IPS DF 6.9 (cell line): ENCODE measurements around the gene OTX1.
A peak's percentile ranks its signal among the peaks of the same experiment; 100 is the strongest.
"Not testable (repeated sequence)": the region's sequence is repeated elsewhere in the genome, so short reads cannot be mapped to it uniquely, and the experiment has no call there.

Experiments
- DNase-seq: peaks from one replicate; pipeline ENCODE4 v3.0.0-alpha.2; 2013; ENCODE audit warnings: low read depth, low spot score
- H3K27ac ChIP-seq: one replicate; pipeline ENCODE4 v1.5.1; 2013; ENCODE audit warnings: low read length, control low read depth
- H3K27me3 ChIP-seq: 2 replicates; pipeline ENCODE4 v1.6.1; 2013; ENCODE audit warnings: mild to moderate bottlenecking, low read length; ENCODE audit not compliant: control insufficient read depth, insufficient read depth
- H3K36me3 ChIP-seq: 2 replicates; pipeline ENCODE4 v1.6.1; 2013; ENCODE audit warnings: low read length; ENCODE audit not compliant: control insufficient read depth, insufficient read depth
- H3K4me1 ChIP-seq: 2 replicates; pipeline ENCODE4 v1.6.1; 2013; ENCODE audit warnings: low read length; ENCODE audit not compliant: control insufficient read depth, insufficient read depth
- H3K4me3 ChIP-seq: 2 replicates; pipeline ENCODE4 v1.5.1; 2013; ENCODE audit warnings: mild to moderate bottlenecking, low read length
- H3K9me3 ChIP-seq: 2 replicates; pipeline ENCODE4 v1.6.1; 2013; ENCODE audit warnings: low read length, inconsistent platforms; ENCODE audit not compliant: control insufficient read depth, insufficient read depth
- WGBS: extraction: QIAGEN DNeasy Blood & Tissue Kit; methylation state at CpG from one replicate; pipeline ENCODE4 v1.1.7; 2013; ENCODE audit warnings: mixed read lengths, missing lambda C conversion rate; ENCODE audit not compliant: insufficient read length, insufficient coverage; 5-methylcytosine and 5-hydroxymethylcytosine counted together

OTX1 gene

DNA sequence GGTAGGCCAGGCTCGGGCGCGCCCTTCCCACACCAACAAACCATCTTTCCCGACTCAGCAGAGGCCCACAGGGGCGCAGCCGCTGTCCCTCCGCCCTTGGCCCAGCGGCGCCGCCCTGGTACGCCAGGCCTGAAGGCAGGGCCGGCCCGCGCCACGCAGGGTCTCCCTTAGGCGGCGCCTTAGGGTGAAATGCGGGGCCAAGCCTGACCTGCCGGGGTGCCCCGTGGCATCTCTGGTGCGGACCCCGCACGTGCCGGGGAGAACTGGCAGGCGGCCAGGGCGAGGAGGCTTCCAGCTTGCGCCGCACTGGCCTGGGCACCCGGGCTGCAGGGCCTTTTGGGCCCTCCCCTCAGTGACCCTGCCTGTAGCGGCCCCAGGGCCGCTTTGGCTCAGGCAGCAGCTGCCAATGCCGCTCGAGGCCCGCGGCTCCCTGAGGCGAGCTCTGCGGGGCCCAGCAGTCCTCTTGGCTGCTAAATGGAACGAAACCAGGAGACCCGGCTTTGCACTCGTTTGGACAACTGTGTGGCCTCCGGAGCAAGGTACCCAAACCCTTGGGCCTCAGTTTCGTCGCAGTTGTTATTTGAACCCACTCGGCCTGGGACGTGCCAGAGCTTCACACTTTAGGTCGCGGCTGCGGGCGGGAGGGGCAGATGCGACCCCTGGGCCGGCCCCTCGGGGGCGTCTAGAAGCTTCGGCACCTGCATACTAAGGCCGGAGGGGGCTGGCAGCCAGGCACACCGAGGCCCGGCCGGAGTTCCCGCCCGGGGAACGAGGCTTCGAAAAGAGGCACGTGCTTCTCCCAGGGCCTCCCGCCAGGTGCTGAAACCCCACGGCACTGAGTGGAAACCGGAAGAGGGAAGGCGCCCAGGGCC lies 8.5 kb downstream of the OTX1 start:
- Histone ChIP-seq H3K27ac (no peak overlapping the region), H3K4me3 (peak overlapping the region; percentile 7; the same call in 1 of the 2 replicates), H3K36me3 (peaks cover 4% of the 10 kb centered on the region; the same call in 1 of the 2 replicates), H3K9me3 (no peaks in the 10 kb centered on the region), H3K27me3 (peaks cover 55% of the 10 kb centered on the region), H3K4me1 (peaks cover 11% of the 10 kb centered on the region; the same call in 1 of the 2 replicates)
- DNase-seq: no peak
- WGBS: no CpG with 5 or more reads among the region's 67 CpGs

DNA sequence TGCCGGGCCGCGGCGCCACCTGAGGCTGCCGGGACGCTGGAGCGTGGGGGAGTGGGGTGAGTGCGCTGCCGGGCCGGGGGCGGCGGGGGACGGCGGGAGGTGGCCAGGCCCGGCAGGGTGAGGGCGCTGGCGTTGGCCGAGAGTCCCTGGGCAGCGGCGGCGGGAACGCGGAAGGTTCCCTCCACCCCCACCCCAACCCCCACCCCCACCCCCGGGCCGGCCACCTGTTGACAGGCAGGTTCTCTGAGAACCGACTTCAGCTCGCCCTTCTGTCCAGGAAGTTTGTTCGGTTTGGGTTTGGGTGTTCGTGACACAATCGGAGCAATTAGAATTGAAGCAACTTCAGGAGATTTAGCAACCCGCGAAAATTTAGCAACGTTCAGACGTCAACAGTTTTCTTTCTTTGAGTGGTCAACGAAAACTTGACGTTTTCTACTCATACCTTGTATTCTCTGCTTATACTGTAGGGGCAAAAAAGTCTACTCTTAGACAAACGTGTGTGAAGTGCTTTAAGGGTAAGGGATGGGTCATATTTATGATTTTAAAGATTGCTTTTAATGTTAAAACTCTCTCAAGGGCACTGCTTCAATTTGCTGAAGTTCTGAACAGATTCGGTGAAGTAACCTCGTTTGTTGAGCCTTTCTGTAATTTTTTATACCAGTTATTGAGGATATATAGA lies 9.3 kb downstream of the OTX1 start:
- H3K27me3 ChIP-seq: peaks cover 47% of the 10 kb centered on the region
- WGBS: no CpG with 5 or more reads among the region's 39 CpGs
- no peaks in the 10 kb centered on the region for H3K9me3 ChIP-seq
- DNase-seq: no peak
- H3K36me3 ChIP-seq: peaks cover 4% of the 10 kb centered on the region; the same call in 1 of the 2 replicates
- no peak overlapping the region; the same call in 1 of the 2 replicates for H3K4me3 ChIP-seq
- peaks cover 11% of the 10 kb centered on the region; the same call in 1 of the 2 replicates for H3K4me1 ChIP-seq
- no peak overlapping the region for H3K27ac ChIP-seq

DNA sequence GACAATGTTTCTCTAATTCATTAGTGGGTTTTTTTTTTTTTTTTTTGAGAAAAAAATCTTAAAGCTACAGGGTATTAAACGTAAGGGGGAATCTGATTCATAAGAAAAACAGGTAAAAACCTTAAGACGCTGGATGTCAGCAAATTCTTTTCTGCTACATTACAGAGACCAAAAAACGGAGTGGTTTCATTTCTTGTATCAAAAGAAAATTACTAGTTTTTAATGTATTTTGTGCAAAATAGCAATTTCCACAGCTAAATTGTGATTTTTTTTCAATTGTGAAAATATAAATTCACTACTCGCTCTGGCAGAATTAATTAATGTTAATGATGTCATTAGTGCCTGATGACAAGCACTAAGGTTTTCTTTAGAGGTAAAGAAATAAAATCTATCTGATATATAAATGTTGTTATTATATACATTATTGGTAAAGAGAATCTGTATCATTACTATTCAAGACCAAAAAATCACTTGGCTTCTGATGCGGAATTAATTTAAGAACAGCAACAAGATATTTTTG lies 9.9 kb downstream of the OTX1 start:
- no peak overlapping the region for H3K27ac ChIP-seq
- no peak overlapping the region for H3K4me3 ChIP-seq
- no CpG with 5 or more reads among the region's 5 CpGs for whole genome bisulfite sequencing
- H3K36me3 ChIP-seq: peaks cover 4% of the 10 kb centered on the region; the same call in 1 of the 2 replicates
- H3K27me3 ChIP-seq: peaks cover 41% of the 10 kb centered on the region
- no peak for DNase-seq
- peaks cover 11% of the 10 kb centered on the region; the same call in 1 of the 2 replicates for H3K4me1 ChIP-seq
- H3K9me3 ChIP-seq: no peaks in the 10 kb centered on the region

DNA sequence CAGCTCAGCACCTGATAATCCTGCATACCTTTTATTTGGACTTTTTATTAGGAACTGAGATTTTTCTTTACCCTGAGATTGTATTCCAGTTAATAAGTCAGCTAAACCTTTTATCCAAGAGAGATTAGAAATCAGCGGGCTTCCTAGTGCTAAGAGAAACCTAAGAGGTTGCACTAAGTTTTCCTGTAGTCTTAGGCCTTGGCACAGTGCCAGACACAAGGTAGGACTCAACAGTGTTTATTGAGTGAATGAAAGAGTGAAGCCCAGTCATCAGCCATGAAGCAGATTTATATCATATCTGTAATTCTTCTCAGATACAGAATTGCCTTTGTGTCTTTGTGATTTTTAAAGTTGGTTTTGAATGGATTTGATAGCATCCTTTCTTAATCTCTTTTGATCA lies 13.6 kb downstream of the OTX1 start:
- Histone ChIP-seq H3K4me3 (no peak overlapping the region), H3K36me3 (no peaks in the 10 kb centered on the region), H3K9me3 (no peaks in the 10 kb centered on the region), H3K4me1 (no peaks in the 10 kb centered on the region), H3K27ac (no peak overlapping the region), H3K27me3 (peaks cover 6% of the 10 kb centered on the region)
- no CpG with 5 or more reads among the region's 1 CpG for WGBS
- DNase-seq: no peak

DNA sequence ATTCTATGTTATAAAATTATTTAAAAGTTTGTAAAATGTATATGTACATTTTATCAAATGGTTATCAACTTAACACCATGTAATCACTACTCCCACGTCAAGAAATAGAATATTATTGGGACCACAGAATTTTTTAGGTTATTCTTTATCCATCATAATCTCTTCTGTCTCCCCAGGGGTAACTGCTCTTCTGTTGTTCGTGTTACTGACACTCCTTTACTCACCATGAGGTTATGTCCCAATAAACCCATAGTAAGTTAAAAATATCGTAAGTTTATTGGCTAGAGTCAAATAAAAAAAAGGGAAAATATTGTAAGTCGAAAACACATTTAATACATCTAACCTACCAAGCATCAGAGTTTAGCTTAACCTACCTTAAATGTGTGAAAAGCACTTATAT lies 14.0 kb downstream of the OTX1 start:
- no CpG with 5 or more reads among the region's 4 CpGs for WGBS
- no peaks in the 10 kb centered on the region for H3K9me3 ChIP-seq
- H3K27me3 ChIP-seq: peaks cover 4% of the 10 kb centered on the region

DNA sequence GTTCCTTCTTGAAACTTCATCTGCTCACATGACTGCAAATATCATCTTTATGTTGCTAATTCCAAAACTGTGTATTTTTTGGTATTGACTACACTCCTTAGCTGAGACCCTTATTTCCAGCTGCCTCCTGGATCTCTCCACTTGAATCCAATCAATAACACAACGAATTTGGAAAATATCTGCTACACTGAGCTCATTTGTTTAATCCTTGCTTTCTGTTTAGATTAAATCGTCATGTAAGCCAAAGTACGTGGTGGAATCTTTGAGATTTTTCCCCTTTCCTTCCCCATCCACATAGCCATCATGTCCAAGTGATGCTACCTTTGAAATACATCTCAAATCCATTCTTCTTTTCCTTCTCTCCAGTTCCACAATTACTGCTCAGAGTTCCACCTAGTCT lies 15.6 kb downstream of the OTX1 start:
- Histone ChIP-seq H3K9me3 (no peaks in the 10 kb centered on the region), H3K27me3 (no peaks in the 10 kb centered on the region), H3K36me3 (no peaks in the 10 kb centered on the region), H3K27ac (no peak overlapping the region), H3K4me3 (no peak overlapping the region), H3K4me1 (no peaks in the 10 kb centered on the region)
- no CpG with 5 or more reads among the region's 3 CpGs for WGBS
- DNase-seq: no peak

More for the DNA sequence above, 14.0 kb downstream of the OTX1 start:
- no peak overlapping the region for H3K27ac ChIP-seq
- no peaks in the 10 kb centered on the region for H3K36me3 ChIP-seq
- H3K4me1 ChIP-seq: no peaks in the 10 kb centered on the region
- DNase-seq: no peak
- no peak overlapping the region for H3K4me3 ChIP-seq

DNA sequence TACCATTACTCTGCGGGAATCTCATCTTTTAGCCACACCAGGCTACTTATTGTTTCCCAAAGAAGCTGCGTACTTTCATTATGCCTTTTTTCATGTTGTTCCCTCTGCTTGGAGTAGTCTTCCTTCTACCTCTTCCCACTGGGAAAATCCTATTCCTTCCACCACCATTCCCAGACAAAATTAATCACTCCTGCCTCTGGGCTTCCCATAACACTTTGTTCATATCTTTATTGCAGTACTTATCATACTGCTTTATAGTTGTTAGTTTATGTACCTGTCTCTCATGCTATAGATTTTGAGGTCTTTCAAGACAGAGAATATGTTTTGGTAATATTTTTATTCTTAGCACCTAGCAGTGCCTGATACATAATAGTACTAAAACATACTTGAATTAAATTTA lies 16.2 kb downstream of the OTX1 start:
- Histone ChIP-seq H3K36me3 (no peaks in the 10 kb centered on the region), H3K4me3 (no peak overlapping the region), H3K27ac (no peak overlapping the region), H3K9me3 (no peaks in the 10 kb centered on the region), H3K27me3 (no peaks in the 10 kb centered on the region), H3K4me1 (no peaks in the 10 kb centered on the region)
- no CpG with 5 or more reads among the region's 2 CpGs for WGBS
- DNase-seq: no peak

DNA sequence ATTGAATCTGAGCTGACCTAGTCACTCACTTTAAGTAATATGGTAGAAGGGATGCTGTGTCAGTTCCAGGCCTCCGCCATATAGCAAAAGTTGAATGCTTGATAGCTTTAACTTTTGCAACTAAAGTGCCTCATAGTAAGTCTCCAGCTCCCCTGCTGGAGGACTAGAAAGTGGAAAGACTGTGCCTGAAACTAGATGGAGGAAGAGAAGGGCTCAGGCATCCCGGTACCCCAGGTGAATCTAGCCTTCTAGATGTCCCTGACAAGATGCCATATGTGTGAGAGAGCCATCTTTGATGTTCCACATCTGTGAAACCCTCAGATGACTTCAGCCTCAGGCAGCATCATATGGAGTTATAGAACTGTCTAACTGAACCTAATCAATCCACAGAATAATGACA lies 21.0 kb downstream of the OTX1 start:
- Histone ChIP-seq H3K4me3 (no peak overlapping the region), H3K4me1 (no peaks in the 10 kb centered on the region), H3K27me3 (no peaks in the 10 kb centered on the region), H3K36me3 (no peaks in the 10 kb centered on the region), H3K27ac (no peak overlapping the region), H3K9me3 (no peaks in the 10 kb centered on the region)
- WGBS: no CpG with 5 or more reads among the region's 2 CpGs
- no peak for DNase-seq

DNA sequence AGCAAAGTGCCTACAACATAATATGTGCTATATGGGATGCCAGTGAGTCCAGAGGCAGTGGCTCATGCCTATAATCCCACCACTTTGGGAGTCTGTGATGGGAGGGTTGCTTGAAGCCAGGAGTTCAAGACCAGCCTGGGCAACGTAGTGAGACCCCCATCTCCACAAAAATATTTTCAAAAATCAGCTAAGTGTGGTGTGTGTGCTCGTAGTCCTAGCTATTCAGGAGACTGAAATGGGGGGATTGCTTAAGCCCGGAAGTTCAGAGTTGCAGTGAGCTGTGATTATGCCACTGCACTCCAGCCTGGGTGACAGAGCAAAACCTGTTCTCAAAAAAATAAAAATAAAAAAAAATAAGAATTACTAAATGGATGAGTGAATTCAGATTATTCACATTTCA lies 23.4 kb downstream of the OTX1 start:
- no CpG with 5 or more reads among the region's 3 CpGs for WGBS
- H3K4me3 ChIP-seq: no peak overlapping the region
- no peaks in the 10 kb centered on the region for H3K9me3 ChIP-seq
- H3K27ac ChIP-seq: no peak overlapping the region
- DNase-seq: no peak
- H3K36me3 ChIP-seq: no peaks in the 10 kb centered on the region
- no peaks in the 10 kb centered on the region for H3K27me3 ChIP-seq
- no peaks in the 10 kb centered on the region for H3K4me1 ChIP-seq

DNA sequence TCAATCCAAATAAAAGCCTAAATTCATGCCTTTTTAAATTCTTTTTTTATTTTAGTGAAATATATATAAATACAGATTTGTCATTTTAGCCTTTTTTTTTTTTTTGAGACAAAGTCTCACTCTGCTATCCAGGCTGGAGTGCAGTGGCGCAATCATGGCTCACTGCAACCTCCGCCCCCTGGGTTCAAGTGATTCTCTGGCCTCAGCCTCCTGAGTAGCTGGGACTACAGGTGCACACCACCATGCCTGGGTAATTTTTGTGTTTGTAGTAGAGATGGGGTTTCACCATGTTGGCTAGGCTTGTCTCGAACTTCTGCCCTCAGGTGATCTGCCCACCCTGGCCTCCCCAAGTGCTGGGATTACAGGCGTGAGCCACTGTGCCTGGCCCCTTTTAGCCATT lies 23.8 kb downstream of the OTX1 start:
- DNase-seq: not testable (repeated sequence)
- WGBS: no CpG with 5 or more reads among the region's 4 CpGs

More for the DNA sequence above, 23.8 kb downstream of the OTX1 start:
- not testable (repeated sequence) for H3K4me1 ChIP-seq, H3K9me3 ChIP-seq, H3K36me3 ChIP-seq, H3K27ac ChIP-seq, H3K27me3 ChIP-seq, H3K4me3 ChIP-seq
